Mesendoderm (in vitro differentiated cells): Measurements from ENCODE around the gene CGB8.
"Not testable (repeated sequence)": the region's sequence is repeated elsewhere in the genome, so short reads cannot be mapped to it uniquely, and the experiment has no call there.

Source experiments
- DNase-seq: peaks from one replicate; pipeline ENCODE4 v3.0.0; 2013
- H2AK5ac ChIP-seq: 2 replicates; pipeline ENCODE4 v1.6.1; 2013; ENCODE audit warnings: low read length, inconsistent platforms
- H2BK120ac ChIP-seq: 2 replicates; pipeline ENCODE4 v1.6.1; 2013; ENCODE audit warnings: low read depth, mild to moderate bottlenecking, low read length, moderate library complexity, mixed read lengths
- H2BK15ac ChIP-seq: replicated peaks from 2 replicates; pipeline ENCODE4 v1.6.1; 2013; ENCODE audit warnings: low read depth, mild to moderate bottlenecking, moderate library complexity
- H2BK5ac ChIP-seq: 2 replicates; pipeline ENCODE4 v1.6.1; 2013; ENCODE audit warnings: low read length, inconsistent platforms
- H3K18ac ChIP-seq: 2 replicates; pipeline ENCODE4 v1.6.1; 2013; ENCODE audit warnings: mild to moderate bottlenecking, low read length, mixed read lengths
- H3K23ac ChIP-seq: one replicate; pipeline ENCODE4 v1.6.1; 2013; ENCODE audit warnings: low read length
- H3K27ac ChIP-seq: 2 replicates; pipeline ENCODE4 v1.5.1; 2013; ENCODE audit warnings: low read depth, mild to moderate bottlenecking, inconsistent platforms, low read length, moderate library complexity
- H3K27me3 ChIP-seq: 2 replicates; pipeline ENCODE4 v1.6.1; 2013; ENCODE audit warnings: low read length, control low read depth, mild to moderate bottlenecking, inconsistent platforms; ENCODE audit not compliant: insufficient read depth, poor library complexity
- H3K36me3 ChIP-seq: 2 replicates; pipeline ENCODE4 v1.6.1; 2013; ENCODE audit warnings: low read length, inconsistent platforms; ENCODE audit not compliant: control insufficient read depth, insufficient read depth
- H3K4ac ChIP-seq: one replicate; pipeline ENCODE4 v1.6.1; 2013; ENCODE audit warnings: low read depth, mild to moderate bottlenecking, low read length, moderate library complexity
- H3K4me1 ChIP-seq: 2 replicates; pipeline ENCODE4 v1.6.1; 2013; ENCODE audit warnings: low read depth, low read length, inconsistent platforms; ENCODE audit not compliant: control insufficient read depth
- H3K4me2 ChIP-seq: 2 replicates; pipeline ENCODE4 v1.6.1; 2013; ENCODE audit warnings: low read length
- H3K4me3 ChIP-seq: 2 replicates; pipeline ENCODE4 v1.5.1; 2013; ENCODE audit warnings: mild to moderate bottlenecking, low read length
- H3K56ac ChIP-seq: one replicate; pipeline ENCODE4 v1.6.1; 2013; ENCODE audit warnings: low read length
- H3K79me1 ChIP-seq: 2 replicates; pipeline ENCODE4 v1.6.1; 2013; ENCODE audit warnings: low read length, inconsistent platforms
- H3K79me2 ChIP-seq: 2 replicates; pipeline ENCODE4 v1.6.1; 2013; ENCODE audit warnings: mild to moderate bottlenecking, low read length; ENCODE audit not compliant: control insufficient read depth, insufficient read depth
- H3K9ac ChIP-seq: 2 replicates; pipeline ENCODE4 v1.6.1; 2013; ENCODE audit warnings: low read length, inconsistent platforms
- H4K5ac ChIP-seq: one replicate; pipeline ENCODE4 v1.6.1; 2013; ENCODE audit warnings: low read length
- H4K8ac ChIP-seq: one replicate; pipeline ENCODE4 v1.6.1; 2013; ENCODE audit warnings: low read depth, mild to moderate bottlenecking, control low read depth, low read length, moderate library complexity
- WGBS: extraction: QIAGEN DNeasy Blood & Tissue Kit; methylation state at CpG from one replicate; pipeline ENCODE4 v1.1.7; 2013; ENCODE audit warnings: low lambda C conversion rate, missing lambda C conversion rate; ENCODE audit not compliant: insufficient coverage; ENCODE audit errors: extremely low coverage; 5-methylcytosine and 5-hydroxymethylcytosine counted together

CGB8 gene

DNA sequence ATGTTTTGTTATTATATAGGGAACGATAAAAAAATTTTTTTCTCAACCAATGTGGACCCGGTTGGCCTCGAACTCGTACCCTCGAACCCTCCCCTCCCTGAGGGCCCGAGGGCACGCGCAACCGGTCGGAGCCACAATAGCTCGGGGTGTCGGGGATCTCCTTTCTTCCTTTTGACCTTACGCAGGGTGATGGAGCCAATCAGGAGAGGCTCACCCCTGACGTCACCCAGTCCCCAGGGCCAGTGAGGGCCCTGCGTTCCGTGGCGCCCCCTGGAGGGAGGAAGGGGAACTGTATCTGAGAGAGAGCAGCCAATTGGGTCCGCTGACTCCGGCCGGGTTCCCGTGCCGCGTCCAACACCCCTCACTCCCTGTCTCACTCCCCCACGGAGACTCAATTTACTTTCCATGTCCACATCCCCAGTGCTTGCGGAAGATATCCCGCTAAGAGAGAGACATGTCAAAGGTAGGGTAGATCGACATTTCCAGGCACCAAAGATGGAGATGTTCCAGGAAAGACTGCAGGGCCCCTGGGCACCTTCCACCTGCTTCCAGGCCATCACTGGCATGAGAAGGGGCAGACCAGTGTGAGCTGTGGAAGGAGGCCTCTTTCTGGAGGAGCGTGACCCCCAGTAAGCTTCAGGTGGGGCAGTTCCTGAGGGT, 17.1 kb downstream of the CGB8 start, which contains the start of gene CGB2:
TSS of gene CGB2 (plus strand) at position 249 of the 660 bp plus-strand sequence. CDS start at position 455, 206 bp downstream.
- not testable (repeated sequence) for H3K4ac ChIP-seq, H3K27ac ChIP-seq, H4K8ac ChIP-seq, H3K23ac ChIP-seq, H3K79me1 ChIP-seq, H3K4me2 ChIP-seq, H4K5ac ChIP-seq, H3K9ac ChIP-seq, H3K79me2 ChIP-seq, H2AK5ac ChIP-seq, H3K56ac ChIP-seq, H2BK120ac ChIP-seq, H3K27me3 ChIP-seq, H2BK5ac ChIP-seq, H2BK15ac ChIP-seq, H3K4me3 ChIP-seq, H3K36me3 ChIP-seq, H3K18ac ChIP-seq, H3K4me1 ChIP-seq
- WGBS = no CpG with 5 or more reads among the region's 28 CpGs
- DNase-seq = peak; percentile 80

- H3K4me2 ChIP-seq, H3K27ac ChIP-seq, H3K4ac ChIP-seq, H2AK5ac ChIP-seq, H3K4me1 ChIP-seq, H3K4me3 ChIP-seq, H3K79me1 ChIP-seq, H2BK120ac ChIP-seq, H4K8ac ChIP-seq, H3K56ac ChIP-seq, H3K36me3 ChIP-seq, H3K23ac ChIP-seq, H2BK5ac ChIP-seq, H4K5ac ChIP-seq, H3K27me3 ChIP-seq, H3K9ac ChIP-seq, DNase-seq, H3K18ac ChIP-seq, H2BK15ac ChIP-seq, H3K79me2 ChIP-seq: not testable (repeated sequence)
- WGBS = no CpG with 5 or more reads among the region's 8 CpGs
These were observed 18.6 kb downstream of the CGB8 start for GRCh38 chr19:49030323-49030722.

GRCh38 chr19:49029749-49030148, 19.2 kb downstream of the CGB8 start:
- H3K23ac ChIP-seq, H3K4ac ChIP-seq, H3K36me3 ChIP-seq, H3K79me1 ChIP-seq, H3K18ac ChIP-seq, H4K8ac ChIP-seq, H3K4me2 ChIP-seq, H4K5ac ChIP-seq, DNase-seq, H3K9ac ChIP-seq, H3K79me2 ChIP-seq, H3K27ac ChIP-seq, H3K27me3 ChIP-seq, H3K4me3 ChIP-seq, H2AK5ac ChIP-seq, H2BK15ac ChIP-seq, H2BK5ac ChIP-seq, H2BK120ac ChIP-seq, H3K56ac ChIP-seq, H3K4me1 ChIP-seq: not testable (repeated sequence)
- no CpG with 5 or more reads among the region's 14 CpGs for WGBS

GRCh38 chr19:49028686-49029085, 20.2 kb downstream of the CGB8 start:
- H4K5ac ChIP-seq, DNase-seq, H3K9ac ChIP-seq, H3K4me1 ChIP-seq, H3K36me3 ChIP-seq, H3K56ac ChIP-seq, H3K4me2 ChIP-seq, H3K4ac ChIP-seq, H2AK5ac ChIP-seq, H3K18ac ChIP-seq, H3K27me3 ChIP-seq, H2BK5ac ChIP-seq, H3K79me2 ChIP-seq, H2BK15ac ChIP-seq, H3K23ac ChIP-seq, H4K8ac ChIP-seq, H3K27ac ChIP-seq, H3K79me1 ChIP-seq, H2BK120ac ChIP-seq, H3K4me3 ChIP-seq: not testable (repeated sequence)
- no CpG with 5 or more reads among the region's 9 CpGs for WGBS

GRCh38 chr19:49025599-49025998, 23.3 kb downstream of the CGB8 start:
- not testable (repeated sequence) for H4K5ac ChIP-seq, H3K27ac ChIP-seq, H3K79me2 ChIP-seq, H3K4me2 ChIP-seq, H3K36me3 ChIP-seq, DNase-seq, H3K18ac ChIP-seq, H4K8ac ChIP-seq, H2BK120ac ChIP-seq, H2BK5ac ChIP-seq, H3K9ac ChIP-seq, H2AK5ac ChIP-seq, H3K27me3 ChIP-seq, H3K4me3 ChIP-seq, H3K79me1 ChIP-seq, H3K4me1 ChIP-seq, H3K23ac ChIP-seq, H3K4ac ChIP-seq, H2BK15ac ChIP-seq, H3K56ac ChIP-seq
- WGBS = no CpG with 5 or more reads among the region's 23 CpGs

DNA sequence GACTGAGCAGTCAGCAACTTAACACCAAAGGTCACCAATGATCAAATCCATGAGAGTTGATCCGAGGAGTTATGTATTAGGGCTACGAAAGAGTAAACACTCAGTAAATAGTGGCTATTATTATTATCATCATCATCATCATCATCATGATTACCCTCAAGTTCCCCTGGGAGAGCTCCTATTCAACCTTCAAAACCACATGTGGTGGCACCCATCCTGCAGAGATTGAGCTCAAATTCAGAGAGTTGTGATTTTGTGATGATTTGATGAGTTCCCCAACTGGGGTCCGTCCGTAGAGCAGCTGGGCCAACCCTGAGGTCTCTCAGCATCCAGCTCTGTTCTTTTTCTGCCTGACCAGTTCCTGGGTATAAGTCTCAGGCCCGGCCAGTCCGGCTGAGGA, 23.8 kb downstream of the CGB8 start:
- not testable (repeated sequence) for H4K5ac ChIP-seq, H3K36me3 ChIP-seq, H3K4ac ChIP-seq, H3K9ac ChIP-seq, H3K4me2 ChIP-seq, H2BK5ac ChIP-seq, H3K79me2 ChIP-seq, H2BK15ac ChIP-seq, H3K4me3 ChIP-seq, H3K23ac ChIP-seq, H3K79me1 ChIP-seq, H2BK120ac ChIP-seq, H3K4me1 ChIP-seq, H3K18ac ChIP-seq, H3K56ac ChIP-seq, DNase-seq, H2AK5ac ChIP-seq, H3K27me3 ChIP-seq, H4K8ac ChIP-seq, H3K27ac ChIP-seq
- no CpG with 5 or more reads among the region's 6 CpGs for WGBS
